Inflammatory macrophage treated with lipopolysaccharide for 1 hour (primary cell): ENCODE measurements around the gene TRAM2.

Experiments
- DNase-seq, 2 donors: peaks; one replicate each; pipeline ENCODE4 v3.0.0-alpha.2; 2020 to 2022

The TRAM2 gene

DNA sequence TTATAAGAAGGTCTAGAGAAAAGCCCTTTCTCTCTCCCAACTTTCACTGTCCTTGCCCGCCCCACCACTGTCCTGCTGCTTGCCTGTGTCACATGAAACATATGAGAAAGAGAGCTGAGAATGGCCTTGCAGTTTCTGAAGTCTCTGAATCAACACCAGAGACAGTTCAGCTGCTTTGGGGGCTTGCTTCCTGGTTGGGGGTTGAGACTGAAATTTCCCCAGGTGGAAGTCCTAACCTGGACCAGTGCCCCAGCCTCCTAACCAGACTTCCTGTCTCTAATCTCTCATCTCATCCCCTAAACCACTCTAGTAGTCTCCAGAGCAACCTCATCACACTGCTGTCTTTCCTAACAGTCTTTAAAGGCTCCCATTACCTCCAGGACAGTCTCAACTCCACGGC lies 10.7 kb downstream of the TRAM2 start:
- no peak for DNase-seq

DNA sequence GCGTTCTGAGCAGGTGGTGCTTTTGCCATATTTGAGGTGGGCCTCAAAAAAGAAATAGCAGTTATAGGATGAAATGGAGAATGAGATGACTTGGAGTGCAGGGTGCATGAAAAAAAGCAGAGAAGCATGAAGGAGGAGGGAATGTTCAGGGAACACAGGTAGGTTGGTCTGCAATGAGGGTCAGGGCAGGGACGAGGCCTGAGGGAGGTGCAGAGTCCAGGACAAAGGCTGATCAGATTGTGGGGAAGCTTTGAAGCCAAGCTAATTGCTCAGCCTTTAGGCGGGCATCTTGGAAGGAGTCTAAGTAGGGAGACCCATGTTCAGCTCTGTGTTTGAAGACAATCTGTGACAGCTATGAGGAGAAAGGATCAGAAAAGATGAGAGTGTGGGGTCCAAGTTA lies 12.0 kb downstream of the TRAM2 start:
- no peak for DNase-seq

DNA sequence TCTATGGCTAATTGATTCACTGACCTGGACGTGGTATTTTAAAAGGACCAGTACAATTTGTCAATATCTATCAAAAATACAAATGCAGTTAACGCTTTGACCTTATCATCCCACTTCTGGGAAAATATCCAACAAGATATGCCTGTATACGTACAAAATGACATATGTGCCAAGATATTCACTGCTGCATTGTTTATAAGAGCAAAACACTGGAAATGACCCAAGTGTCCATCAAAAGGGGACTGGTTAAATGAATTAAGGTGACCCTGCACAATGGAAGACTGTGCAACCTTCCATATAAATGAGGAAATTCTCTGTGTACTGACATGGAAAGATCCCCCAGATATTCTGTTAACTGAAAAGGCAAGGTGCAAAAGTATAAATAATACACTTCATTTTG lies 13.9 kb downstream of the TRAM2 start:
- no peak for DNase-seq

DNA sequence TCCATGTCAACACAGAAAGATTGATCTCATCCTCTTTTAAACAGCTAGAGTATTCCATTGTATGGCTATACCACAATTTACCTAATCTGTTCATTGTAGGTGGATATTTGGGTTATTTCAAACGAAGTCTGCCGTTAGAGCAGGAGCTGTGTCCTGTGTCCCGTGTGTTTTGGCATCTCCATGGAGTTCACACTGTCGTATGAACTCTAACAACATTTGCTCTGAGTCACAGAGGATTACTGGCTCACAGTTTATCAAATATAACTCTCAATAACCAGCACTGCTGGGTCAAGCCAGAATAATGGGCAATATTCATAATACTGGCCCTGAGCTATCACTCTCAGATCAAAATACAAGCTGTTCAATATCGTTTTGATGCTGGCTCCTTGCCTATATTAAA lies 16.4 kb downstream of the TRAM2 start:
- no peak for DNase-seq

DNA sequence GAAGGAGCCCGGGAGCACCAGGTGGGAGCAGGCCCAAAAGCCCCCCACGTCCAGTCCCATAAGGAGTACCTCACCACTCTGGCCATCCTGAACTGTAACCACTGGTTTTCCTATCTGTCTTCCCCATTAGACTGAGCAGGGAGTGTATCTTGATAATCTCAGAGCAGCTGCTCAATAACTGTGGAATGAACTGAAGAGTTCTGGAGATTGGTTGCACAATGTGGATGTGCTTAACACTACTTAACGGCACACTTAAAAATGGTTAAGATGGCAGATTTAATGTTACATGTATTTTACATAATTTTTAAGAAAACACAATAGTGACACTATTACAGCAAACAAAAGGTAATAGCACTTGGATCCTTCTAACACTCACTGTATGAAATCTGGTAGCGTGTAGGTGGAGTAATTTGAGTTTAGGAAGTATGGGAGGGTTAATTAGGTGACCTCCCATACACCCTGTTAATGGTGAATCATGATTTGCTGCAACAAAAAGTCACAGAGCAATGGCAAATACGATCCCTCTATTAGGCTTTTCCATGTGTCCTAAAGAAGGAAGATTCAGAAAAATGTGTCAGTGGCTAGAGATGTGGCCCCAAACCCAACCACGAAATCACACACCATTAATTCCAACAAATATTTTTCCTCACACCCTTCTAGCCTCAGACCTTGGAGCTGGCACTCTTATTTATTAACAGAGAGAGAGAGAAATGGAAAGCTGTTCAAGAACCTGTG lies 18.4 kb downstream of the TRAM2 start:
- DNase-seq, result no peak

DNA sequence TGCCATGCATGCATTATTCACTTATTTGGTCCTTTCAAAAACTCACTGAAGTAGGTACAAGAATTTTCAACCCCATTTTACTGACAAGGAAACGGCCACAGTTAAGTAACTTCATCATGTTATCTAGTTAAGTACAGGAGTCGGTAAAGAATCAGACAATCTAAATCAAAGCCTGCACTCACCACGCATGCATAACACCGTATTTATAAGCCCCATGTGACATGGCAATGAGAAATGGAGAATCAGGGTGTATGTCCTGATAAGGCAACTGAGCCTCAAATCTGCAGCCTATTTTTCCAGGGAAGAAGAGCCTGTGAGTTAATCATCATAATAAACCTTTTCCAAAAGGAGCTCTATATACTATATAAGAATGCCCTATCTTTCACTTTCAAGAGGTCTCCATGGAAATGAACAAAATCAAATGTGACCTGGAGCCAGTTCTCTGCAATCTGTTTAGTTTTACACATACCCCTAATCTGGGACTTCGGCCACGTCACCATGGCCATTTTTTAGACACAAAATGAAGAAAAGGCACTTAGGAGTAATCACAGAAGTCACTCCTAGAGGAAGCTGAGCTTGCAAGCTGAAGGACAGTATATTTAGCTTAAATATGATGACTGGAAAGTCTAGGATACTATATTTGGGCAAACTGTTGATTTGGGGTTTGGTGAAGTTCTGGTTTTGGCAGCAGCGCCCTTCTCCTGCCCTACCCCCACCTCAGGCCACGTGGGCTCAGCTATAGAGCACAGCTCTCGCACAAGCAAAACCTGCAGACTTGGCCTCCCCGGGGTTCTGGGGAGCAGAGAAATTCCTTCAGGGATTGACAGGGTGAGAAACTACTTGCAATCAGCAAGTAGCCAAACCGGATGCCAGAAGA lies 19.2 kb downstream of the TRAM2 start:
- no peak for DNase-seq

DNA sequence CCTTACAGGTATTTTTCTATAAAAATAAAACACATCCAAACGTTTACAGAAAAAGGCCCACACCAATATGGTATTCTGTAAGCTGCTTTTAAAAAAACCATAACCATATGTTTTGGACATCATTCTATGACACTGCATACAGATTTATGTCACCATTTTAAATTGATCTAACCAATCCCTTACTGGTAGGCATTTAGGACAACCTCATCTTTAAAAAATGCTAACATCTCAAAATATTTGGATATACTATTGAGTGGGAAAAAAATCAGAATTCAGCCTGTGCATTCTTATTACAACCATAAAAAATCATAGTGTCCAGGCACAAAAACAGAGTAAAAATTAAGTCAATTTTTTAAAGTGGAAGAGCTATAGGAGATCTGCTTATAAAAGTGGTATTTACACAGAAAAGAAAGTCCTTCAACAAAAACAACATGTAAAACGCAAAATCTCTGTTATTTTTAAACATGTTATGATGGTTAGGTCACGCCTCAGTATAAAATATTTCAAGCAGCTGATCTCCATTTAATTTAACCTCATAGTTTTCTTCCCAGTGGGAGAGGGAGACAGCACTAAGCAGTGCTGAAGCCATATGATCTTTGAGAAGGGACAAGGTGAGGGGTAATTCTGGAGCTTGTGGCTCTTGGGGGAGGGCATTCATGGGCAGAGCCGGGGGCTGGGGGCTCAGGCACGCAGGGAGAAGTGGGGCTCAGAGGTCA lies 21.2 kb downstream of the TRAM2 start:
- DNase-seq, result no peak

DNA sequence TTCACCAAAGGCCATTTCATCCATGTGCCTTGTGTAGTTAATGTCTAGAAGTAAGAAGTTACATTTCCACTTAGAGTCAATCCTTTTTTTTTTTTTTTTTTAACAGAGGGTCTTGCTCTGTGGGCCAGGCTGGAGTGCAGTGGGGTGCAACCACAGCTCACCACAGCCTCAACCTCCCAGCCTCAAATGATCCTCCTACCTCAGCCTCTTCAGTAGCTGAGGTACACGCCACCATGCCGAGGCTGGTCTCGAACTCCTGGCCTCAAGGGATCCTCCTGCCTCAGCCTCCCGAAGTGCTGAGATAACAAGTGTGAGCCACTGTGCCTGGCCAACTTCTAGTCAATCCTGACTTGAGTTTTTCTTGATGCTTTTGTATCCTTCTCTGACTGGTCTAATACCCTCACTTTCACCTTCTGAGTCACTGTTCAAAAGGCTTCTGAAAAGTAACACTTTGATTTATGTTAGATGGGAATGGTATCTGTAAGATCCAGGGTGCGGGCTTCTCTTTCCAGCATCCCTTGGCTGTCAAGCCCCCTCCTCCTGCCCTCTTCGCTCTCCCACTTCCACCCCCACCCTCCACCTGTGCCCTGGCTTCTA lies 22.1 kb downstream of the TRAM2 start:
- DNase-seq, result no peak

DNA sequence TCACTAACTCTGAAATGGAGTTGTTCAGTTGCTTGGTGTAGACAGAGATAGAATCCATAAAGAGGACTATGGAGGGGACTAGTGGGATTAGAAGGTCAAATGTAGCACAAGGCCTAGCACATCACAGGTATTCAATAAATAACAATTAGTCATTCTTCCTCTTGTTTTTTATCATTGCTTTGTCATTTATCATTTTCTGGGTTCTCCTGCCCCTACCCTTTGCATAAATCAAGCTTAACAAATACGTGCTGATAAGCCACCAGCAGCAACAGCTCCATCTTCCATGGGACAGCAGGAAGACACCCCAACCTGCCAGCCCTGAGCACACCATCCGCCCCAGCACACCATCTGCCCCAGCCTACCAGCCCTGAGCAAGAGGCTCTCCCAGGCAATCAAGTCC lies 23.1 kb downstream of the TRAM2 start:
- DNase-seq, result no peak

DNA sequence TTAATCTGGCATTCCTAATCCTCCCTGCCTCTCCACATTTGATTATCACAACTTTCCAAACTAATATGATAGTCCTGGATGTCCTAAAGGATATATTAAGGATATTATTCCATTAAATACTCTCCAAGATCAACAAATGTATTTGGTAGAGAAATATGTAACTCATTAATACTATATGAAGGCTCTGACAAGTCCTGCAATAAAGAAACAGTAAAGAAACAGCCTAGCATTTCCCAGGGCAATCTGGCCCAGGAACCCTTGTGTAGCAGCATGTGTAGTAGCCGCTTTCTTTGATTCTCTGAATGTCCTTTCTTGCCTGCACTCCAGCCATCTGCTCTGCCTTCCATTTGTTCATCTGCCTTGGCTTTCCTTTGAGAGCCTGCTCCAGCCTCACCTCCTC lies 23.7 kb downstream of the TRAM2 start:
- no peak for DNase-seq

DNA sequence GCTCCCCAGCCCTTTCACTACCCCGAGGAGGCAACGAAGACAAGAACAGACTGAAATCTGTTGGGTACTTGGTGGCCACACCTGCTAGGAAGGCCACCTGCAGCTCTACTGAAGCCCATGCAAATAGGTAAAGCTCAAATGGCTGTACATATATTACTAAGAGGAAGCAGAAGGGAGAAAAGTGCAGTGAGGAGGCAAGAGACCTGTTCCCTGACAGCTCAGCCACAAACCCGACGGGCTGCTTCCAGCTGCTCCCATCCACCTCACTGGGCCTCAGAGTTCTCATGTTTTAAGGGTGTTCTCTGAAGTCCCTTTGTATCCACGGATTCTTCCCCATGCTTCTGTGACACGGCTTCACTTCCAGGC lies 24.6 kb downstream of the TRAM2 start:
- no peak for DNase-seq

DNA sequence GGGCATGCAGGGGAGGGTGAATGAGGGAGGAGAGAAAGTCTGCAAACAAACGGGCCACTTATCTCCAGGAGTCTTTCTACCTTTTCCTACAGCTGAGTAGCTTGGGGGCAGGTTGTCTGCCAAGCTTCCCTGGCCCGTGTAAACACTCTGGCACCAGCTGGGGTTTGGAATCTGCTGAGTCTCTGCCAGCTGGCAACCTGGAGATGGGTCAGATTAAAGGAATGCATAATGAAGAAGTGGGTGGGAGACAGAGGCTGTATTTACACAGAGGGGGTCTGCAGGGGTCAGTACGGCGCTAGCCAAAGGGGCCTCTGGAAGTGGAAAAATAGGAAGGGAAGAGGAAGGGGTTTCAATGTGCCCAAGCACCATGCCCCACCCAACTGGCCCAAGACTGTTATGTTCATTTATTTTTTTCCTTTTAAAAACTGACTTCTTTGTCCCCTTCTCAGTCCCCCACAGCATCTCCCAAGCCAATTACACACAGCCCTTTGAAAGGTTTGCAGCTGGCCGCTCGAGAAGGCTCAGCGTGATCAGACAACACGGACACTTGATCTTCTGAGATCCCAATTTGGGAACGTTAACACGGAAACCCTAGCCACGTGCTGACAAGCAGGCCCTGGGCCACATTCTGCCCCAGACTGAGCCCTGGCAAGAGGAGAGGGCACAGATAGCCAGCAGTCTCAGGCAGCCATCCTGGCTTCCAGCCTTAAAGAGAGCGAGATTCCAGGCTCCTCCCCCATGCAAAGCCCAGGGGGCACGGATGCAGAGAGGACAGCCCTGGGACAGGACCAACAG lies 25.2 kb downstream of the TRAM2 start:
- no peak for DNase-seq

DNA sequence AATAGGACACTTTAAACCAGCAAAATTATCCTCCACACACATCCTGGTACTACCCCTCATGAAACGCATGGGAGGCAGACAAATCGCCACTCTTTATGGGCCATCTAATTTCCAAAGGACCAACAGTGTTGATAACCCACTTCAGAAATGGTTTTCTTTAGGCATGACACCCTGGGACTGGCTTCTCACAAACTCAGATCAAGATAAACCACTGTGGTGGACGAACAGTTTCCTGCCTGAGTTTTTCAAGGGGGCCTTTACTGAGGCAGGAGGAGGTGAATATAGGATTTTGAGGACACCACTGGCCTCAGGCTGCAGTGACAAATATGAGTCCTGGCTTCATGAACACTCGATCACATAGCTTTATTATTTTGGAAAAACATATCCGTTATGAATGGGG lies 26.0 kb downstream of the TRAM2 start:
- DNase-seq, result no peak

DNA sequence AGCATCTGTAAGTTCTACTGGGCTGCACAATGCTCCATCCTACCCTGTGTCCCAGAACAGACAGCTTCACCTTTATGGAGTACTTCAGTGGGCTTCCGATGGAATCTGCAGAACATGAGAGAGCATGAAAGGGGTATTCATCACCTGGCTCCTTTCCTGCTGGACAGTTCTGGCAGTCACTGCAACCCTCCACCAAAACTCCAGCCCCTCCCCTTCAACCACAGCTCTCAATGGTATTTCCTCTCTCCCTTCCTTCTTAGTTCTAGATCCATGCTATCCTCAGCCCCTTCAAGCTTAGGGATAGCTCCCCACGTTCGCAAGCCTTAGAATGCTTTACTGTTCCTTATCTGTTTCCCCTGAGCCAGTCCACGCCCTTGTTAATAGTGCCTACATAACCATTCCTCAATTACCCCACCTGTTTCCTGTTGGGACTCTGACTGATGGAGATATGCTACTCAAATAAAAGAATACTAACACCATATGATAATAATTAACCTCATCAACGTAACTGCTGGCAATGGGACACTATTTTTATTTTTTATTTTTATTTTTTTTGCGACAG lies 26.8 kb downstream of the TRAM2 start:
- no peak for DNase-seq

DNA sequence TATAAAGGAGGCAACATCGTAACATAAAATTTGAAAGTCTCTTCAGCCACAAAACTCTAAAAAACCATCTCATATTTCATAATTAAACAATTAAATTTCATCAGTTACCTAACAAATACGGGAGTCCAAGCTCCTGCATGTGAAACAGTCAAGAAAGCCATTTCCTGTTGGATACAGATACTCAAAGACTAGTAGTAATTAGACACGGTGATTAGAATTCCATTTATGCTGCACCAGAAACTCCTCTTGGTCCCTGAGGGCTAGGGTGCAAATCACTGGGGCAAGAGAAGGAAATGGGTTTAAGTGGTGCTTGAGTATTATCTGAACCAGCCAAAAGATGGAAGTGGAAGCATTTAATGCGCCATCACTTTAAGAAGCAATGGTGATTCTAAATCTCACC lies 27.4 kb downstream of the TRAM2 start:
- no peak for DNase-seq

DNA sequence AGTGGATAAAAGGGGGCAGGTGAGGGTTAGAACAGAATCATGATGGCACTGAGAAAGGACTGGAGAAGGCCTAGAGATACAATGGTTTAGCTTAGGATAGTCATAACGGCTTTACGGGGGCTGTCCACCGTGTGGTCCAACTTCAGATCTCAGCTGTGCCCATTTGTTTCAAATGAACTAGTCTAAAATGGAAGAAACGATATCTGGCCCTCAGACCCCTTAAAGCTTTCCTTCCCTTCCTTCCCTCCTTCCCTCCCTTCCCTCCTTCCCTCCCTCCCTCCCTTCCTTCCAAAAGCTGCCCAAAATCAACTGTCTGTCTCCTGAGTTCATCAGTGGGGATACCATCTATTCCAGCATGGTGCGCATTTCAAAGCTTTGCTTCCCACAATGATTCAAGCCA lies 27.9 kb downstream of the TRAM2 start:
- DNase-seq, result no peak

DNA sequence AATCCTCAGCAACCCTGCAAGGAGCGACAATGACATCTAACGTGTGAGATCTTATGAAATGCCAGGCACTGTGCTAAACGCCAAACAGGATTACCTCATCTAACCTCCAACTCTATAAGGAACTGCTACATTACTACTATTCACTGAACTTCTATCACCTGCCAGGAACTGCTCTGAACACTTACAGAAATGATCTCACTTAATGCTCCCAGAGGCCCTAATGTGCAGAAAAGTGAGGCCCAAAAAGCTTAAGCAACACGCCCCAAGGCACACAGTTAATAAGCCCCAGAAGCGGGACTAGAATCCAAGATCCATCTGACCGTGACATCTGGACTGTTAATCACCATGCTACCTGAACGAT lies 28.5 kb downstream of the TRAM2 start:
- no peak for DNase-seq

DNA sequence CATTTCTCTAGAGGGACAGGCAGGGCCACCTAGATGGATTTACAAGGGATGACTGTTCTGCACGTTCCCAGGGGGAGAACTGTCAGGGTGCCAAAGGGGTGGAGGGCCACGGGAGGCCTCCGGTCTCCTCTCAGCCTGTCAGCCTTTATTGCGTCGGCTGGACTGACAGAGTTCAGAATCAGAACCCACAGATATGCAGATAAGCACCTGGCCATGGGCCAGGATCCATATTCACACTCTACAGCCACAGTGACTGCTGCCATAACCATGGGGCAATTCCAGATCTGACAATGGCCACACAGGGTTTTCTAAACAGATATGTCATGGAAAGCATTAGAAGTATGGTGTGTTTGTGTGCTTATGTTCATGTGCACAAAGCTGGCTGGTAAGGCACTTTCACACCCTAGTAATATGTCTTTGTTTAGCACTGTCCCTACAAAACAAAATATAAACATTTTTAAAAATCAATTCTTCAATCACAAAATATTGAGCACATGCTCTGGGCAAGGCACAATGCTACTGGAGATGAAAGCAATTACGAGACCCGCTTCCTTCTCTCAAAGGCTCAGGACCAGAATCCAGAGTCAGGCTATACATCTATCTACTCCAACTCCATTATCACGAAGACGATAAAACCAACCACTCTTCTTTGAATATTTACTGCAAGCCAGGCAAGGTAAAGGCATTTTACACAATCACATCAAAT lies 29.1 kb downstream of the TRAM2 start:
- no peak for DNase-seq

DNA sequence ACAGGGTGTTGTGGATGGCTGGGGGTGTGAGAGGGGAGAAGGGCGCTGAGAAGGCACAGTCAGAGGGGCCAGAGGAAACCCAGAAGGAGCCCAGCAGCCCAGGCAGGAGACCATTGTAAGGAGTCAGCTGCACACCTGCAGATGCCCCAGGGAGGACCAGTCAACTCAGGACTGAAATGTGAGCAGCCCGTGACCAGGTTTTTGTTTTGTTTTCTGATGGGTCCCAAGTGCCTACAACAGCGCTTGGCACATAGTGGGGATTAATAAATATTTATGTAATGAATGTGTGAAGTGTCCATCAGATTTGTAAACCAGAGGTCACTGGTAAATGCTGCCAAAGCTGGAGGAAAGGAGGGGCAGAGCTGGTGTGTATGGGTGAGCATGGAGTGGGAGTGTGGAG lies 30.2 kb downstream of the TRAM2 start:
- DNase-seq, result no peak

DNA sequence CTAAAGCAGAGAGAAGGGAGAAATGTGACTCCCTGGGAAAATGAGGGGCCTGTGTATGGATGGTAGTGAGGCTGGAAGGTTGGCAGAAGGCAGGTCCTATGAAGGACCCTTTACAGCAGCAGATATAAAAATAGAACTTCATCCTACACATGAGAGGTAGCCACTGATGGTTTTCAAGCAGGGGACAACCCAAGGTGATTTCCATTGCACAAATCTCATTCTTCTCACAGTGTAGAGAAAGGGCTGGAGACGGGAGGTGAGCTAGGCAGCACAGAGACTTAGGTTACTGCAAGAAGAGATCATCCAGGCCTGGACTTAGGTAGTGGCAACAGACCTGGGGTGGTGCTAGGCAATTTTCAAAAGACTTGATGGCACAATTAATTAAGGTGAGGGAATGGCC lies 30.7 kb downstream of the TRAM2 start:
- DNase-seq, result no peak

DNA sequence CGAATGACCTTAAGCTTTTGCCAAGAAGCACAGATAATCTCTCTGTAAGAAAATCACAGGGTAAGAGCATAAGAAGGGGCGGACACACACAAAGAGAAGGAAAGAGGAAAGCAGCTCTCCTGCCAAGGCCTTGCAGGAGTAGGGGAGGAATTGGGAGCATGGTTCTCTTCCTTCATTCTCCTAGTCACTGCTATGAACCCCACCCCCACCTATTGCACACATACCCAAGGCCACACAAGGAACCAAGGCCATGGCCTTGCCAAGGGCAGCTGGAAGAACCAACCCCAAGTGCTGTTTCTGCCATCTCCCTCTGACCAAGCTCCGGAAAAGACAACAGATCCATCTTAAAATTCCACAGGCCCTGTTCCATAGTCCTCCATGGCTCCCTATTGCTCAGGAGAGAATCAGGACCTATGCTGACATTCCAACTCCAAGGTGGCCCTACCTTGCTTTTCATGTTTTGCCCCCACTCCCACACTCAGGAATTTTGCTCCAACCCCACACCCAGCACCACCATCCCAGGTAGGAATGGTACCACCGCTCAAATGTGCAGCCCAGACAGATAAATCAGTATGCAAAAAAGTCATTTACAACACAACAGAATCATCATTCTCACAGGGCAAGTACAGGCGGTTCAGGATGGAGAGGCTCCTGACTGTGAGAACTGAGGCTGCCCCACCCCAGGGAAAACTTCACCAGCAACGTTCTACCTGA lies 31.3 kb downstream of the TRAM2 start:
- no peak for DNase-seq
